ENCODE results near the gene KCNN1. TPM values are rescaled to one million over a fixed set of nuclear protein-coding genes. Genes with fewer than 3 reads are reported as not detected.

Gene KCNN1
- total and polyA plus RNA-seq, 8 donors: 0.23 to 0.46 TPM; not detected in 6

DNA sequence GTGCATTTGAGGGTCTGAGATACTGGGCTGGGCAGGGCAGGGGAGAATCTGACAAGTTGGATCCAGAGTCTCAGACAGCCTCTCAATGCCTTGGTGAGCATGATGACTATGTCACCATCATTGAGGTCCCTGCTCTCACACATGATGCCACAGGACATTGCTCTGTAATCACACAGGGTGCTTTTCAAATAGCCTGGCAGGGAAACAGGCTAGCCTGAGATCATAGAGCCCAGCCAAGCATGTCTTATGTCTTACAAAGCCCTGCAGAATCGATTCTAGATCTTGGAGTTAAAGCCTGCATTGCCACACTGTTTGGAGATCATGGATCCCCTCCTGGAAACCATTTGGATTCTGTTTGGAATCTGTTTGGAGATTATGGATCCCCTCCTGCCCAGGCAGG lies 5.3 kb downstream of the KCNN1 start:
- no peak for TF ChIP-seq POLR2AphosphoS5 (IDR thresholded peaks at IDR 0.05)
- no peak for TF ChIP-seq EP300 (IDR thresholded peaks at IDR 0.05)
- TF ChIP-seq, protein P1, sequence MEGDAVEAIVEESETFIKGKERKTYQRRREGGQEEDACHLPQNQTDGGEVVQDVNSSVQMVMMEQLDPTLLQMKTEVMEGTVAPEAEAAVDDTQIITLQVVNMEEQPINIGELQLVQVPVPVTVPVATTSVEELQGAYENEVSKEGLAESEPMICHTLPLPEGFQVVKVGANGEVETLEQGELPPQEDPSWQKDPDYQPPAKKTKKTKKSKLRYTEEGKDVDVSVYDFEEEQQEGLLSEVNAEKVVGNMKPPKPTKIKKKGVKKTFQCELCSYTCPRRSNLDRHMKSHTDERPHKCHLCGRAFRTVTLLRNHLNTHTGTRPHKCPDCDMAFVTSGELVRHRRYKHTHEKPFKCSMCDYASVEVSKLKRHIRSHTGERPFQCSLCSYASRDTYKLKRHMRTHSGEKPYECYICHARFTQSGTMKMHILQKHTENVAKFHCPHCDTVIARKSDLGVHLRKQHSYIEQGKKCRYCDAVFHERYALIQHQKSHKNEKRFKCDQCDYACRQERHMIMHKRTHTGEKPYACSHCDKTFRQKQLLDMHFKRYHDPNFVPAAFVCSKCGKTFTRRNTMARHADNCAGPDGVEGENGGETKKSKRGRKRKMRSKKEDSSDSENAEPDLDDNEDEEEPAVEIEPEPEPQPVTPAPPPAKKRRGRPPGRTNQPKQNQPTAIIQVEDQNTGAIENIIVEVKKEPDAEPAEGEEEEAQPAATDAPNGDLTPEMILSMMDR (IDR thresholded peaks at IDR 0.05): no peak
- no peak for TF ChIP-seq POLR2A (IDR thresholded peaks at IDR 0.05)
- Histone ChIP-seq H3K36me3 (no peaks in the 10 kb centered on the region), H3K4me1 (peaks cover 0 to 5% (median 2%) of the 10 kb centered on the region in 4 donors), H3K27ac (no peak overlapping the region), H3K27me3 (peaks cover 3 to 32% (median 13%) of the 10 kb centered on the region in 3 donors), H3K9me3 (no peaks in the 10 kb centered on the region), H3K4me3 (no peak overlapping the region)
- 66 to 88% (median 80%) methylated on average over 1 of the region's 1 CpG for WGBS, 5 donors
- intact Hi-C loops (cut with DNase I; ENCODE audit: low total_unique reads): no loop called here
- DNase-seq: no peak

DNA sequence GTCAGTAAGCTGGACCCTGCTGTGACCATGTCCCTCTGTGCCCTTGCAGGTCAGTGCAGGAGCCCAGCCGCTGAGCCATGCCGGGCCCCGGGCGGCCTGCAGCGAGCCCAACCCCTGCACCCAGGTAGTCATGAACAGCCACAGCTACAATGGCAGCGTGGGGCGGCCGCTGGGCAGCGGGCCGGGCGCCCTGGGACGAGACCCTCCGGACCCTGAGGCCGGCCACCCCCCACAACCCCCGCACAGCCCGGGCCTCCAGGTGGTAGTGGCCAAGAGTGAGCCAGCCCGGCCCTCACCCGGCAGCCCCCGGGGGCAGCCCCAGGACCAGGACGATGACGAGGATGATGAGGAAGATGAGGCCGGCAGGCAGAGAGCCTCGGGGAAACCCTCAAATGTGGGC lies 6.9 kb downstream of the KCNN1 start:
- intact Hi-C loops (cut with DNase I; ENCODE audit: low total_unique reads): no loop called here
- peaks cover 0 to 17% (median 0%) of the 10 kb centered on the region in 3 donors for H3K27me3 ChIP-seq
- no peaks in the 10 kb centered on the region for H3K36me3 ChIP-seq
- H3K27ac ChIP-seq: no peak overlapping the region
- DNase-seq: no peak
- no peaks in the 10 kb centered on the region for H3K9me3 ChIP-seq
- no peaks in the 10 kb centered on the region for H3K4me1 ChIP-seq
- no peak overlapping the region for H3K4me3 ChIP-seq
- 87 to 96% (median 93%) methylated on average over 13 to 23 of the region's 23 CpGs for WGBS, 5 donors
- TF ChIP-seq, protein P1 (IDR thresholded peaks at IDR 0.05): no peak
- TF ChIP-seq POLR2A (IDR thresholded peaks at IDR 0.05) (no peak), POLR2AphosphoS5 (IDR thresholded peaks at IDR 0.05) (no peak), EP300 (IDR thresholded peaks at IDR 0.05) (no peak)

DNA sequence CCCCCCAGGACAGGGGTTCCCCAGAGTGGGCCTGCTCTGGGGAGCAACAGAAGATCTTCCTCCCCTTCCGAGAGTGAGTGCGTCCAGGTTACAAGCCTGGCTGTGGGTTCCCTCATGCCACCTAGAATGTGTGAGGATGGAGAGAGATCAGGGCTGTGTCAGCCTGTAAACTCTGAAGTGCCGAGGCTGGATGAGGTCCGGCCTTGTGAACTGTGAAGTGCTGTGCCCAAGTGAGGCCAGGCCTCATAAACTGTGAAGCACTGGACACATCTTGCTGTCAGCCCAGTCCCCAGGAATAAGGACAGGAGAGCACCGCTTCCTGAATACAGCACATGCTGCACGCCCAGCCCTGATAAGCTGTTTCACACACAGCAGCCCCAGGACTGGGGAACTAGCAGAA lies 7.6 kb downstream of the KCNN1 start:
- TF ChIP-seq, protein P1 (IDR thresholded peaks at IDR 0.05): no peak
- no peak for TF ChIP-seq POLR2A (IDR thresholded peaks at IDR 0.05)
- no peak for TF ChIP-seq EP300 (IDR thresholded peaks at IDR 0.05)
- TF ChIP-seq POLR2AphosphoS5 (IDR thresholded peaks at IDR 0.05): no peak
- DNase-seq: no peak
- Histone ChIP-seq H3K27me3 (peaks cover 0 to 10% (median 0%) of the 10 kb centered on the region in 3 donors), H3K27ac (no peak overlapping the region), H3K9me3 (no peaks in the 10 kb centered on the region), H3K4me3 (no peak overlapping the region), H3K36me3 (no peaks in the 10 kb centered on the region), H3K4me1 (no peaks in the 10 kb centered on the region)
- intact Hi-C loops (cut with DNase I; ENCODE audit: low total_unique reads): no loop called here
- WGBS, 5 donors: 76 to 90% (median 83%) methylated on average over 5 to 6 of the region's 6 CpGs

DNA sequence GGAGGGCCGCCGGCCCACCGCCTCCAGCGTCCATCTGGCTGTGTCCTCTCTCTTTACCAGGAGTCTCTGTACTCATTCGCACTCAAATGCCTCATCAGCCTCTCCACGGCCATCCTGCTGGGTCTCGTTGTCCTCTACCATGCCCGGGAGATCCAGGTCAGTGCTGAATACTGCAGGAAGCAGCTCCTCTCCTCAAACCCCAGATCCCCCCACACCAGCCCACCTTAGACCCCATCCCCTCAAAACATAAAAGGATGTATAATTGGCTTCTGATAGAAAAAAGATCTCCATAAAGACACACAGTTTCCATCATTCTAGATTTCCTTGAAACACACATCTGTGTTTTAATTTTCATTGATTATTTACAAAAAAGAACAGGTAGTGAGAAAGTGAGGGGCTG lies 8.1 kb downstream of the KCNN1 start:
- Histone ChIP-seq H3K27ac (no peak overlapping the region), H3K36me3 (no peaks in the 10 kb centered on the region), H3K4me1 (no peaks in the 10 kb centered on the region), H3K4me3 (no peak overlapping the region), H3K27me3 (peaks cover 0 to 6% (median 0%) of the 10 kb centered on the region in 3 donors), H3K9me3 (no peaks in the 10 kb centered on the region)
- DNase-seq: no peak
- no peak for TF ChIP-seq EP300 (IDR thresholded peaks at IDR 0.05)
- no peak for TF ChIP-seq POLR2AphosphoS5 (IDR thresholded peaks at IDR 0.05)
- TF ChIP-seq POLR2A (IDR thresholded peaks at IDR 0.05): no peak
- TF ChIP-seq, protein P1 (IDR thresholded peaks at IDR 0.05): no peak
- intact Hi-C loops (cut with DNase I; ENCODE audit: low total_unique reads): no loop called here
- WGBS, 5 donors: 84 to 91% (median 87%) methylated on average over 8 of the region's 8 CpGs
